HS-5 (cell line): Measurements from ENCODE around the gene DIPK1C.

Source experiments
- DNase-seq: peaks from one replicate; pipeline ENCODE4 v3.0.0-alpha.2; 2012; ENCODE audit warnings: low read depth

DIPK1C gene

GRCh38 chr18:74482697-74483096, 25.6 kb upstream of the DIPK1C start:
- no peak for DNase-seq

GRCh38 chr18:74480149-74480651, 23.1 kb upstream of the DIPK1C start:
- no peak for DNase-seq

- no peak for DNase-seq
Measured at GRCh38 chr18:74479486-74480148, 22.5 kb upstream of the DIPK1C start.

GRCh38 chr18:74478880-74479279, 21.8 kb upstream of the DIPK1C start:
- DNase-seq: no peak

- no peak for DNase-seq
Measured at GRCh38 chr18:74478316-74478715, 21.2 kb upstream of the DIPK1C start.

- DNase-seq: no peak
Measured at GRCh38 chr18:74477771-74478170, 20.7 kb upstream of the DIPK1C start.

- no peak for DNase-seq
Measured at GRCh38 chr18:74476140-74476539, 19.0 kb upstream of the DIPK1C start.

- no peak for DNase-seq
Measured at GRCh38 chr18:74473976-74474640, 17.0 kb upstream of the DIPK1C start.

- DNase-seq: no peak
Measured at GRCh38 chr18:74472312-74472711, 15.2 kb upstream of the DIPK1C start.

- no peak for DNase-seq
Measured at GRCh38 chr18:74468547-74469061, 11.5 kb upstream of the DIPK1C start.

- DNase-seq: no peak
Measured at GRCh38 chr18:74465775-74466174, 8.7 kb upstream of the DIPK1C start.

- no peak for DNase-seq
Measured at GRCh38 chr18:74463983-74464382, 6.9 kb upstream of the DIPK1C start.

- no peak for DNase-seq
Measured at GRCh38 chr18:74463254-74463653, 6.1 kb upstream of the DIPK1C start.

GRCh38 chr18:74460825-74461224, 3.7 kb upstream of the DIPK1C start:
- DNase-seq: no peak

GRCh38 chr18:74459889-74460288, 2.8 kb upstream of the DIPK1C start:
- DNase-seq: no peak

GRCh38 chr18:74457725-74458421, 765 bp upstream of the DIPK1C start:
- DNase-seq: no peak

- no peak for DNase-seq
Measured at GRCh38 chr18:74456349-74457042, 612 bp downstream of the DIPK1C start.

- DNase-seq: no peak
Measured at GRCh38 chr18:74456017-74456348, 1.1 kb downstream of the DIPK1C start.

GRCh38 chr18:74455386-74455785, 1.7 kb downstream of the DIPK1C start:
- no peak for DNase-seq

- no peak for DNase-seq
Measured at GRCh38 chr18:74454279-74454751, 2.8 kb downstream of the DIPK1C start.

GRCh38 chr18:74453642-74454198, 3.4 kb downstream of the DIPK1C start:
- no peak for DNase-seq

- no peak for DNase-seq
Measured at GRCh38 chr18:74453016-74453566, 4.0 kb downstream of the DIPK1C start.
